GM19397 (cell line): Measurements from ENCODE around the gene PPP6R1.

Experiments used
- ATAC-seq: cut with Tn5 transposase; IDR thresholded peaks from one replicate; pipeline ENCODE4 v1.9.1; 2021; ENCODE audit warnings: mild to moderate bottlenecking, moderate library complexity; ENCODE audit not compliant: unreplicated experiment

PPP6R1 gene

DNA sequence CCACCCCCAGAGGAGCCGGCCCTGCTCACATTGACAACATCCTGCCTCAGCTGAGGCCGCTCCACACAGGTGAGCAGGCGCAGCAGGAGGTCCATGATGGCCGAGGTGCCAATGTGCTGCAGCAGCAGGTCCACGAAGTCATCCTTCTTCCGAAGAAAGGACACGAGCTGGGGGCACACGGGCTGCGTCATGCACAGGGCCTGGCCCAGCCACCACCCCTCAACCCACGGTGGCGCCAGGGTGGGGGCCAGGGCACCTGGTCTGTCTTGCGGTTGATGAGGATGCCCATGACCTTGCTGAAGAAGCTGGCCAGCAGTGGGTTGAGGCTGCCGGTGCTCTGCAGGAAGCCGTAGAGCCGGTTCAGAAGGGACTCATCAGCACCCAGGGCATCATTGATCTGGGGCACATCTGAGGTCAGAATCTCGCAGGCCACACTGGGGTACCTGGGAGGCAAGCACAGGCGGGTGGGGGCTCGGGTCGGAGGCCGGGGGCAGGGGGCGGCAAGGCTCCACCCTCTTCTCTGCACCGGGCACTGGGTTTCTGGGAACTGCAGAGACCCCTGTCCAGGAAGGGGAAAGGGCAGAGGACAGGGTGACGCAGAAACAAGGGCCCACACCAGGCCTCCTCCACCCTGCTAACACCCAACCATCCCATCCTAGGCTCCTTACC, 13.4 kb downstream of the PPP6R1 start:
- no peak for ATAC-seq

DNA sequence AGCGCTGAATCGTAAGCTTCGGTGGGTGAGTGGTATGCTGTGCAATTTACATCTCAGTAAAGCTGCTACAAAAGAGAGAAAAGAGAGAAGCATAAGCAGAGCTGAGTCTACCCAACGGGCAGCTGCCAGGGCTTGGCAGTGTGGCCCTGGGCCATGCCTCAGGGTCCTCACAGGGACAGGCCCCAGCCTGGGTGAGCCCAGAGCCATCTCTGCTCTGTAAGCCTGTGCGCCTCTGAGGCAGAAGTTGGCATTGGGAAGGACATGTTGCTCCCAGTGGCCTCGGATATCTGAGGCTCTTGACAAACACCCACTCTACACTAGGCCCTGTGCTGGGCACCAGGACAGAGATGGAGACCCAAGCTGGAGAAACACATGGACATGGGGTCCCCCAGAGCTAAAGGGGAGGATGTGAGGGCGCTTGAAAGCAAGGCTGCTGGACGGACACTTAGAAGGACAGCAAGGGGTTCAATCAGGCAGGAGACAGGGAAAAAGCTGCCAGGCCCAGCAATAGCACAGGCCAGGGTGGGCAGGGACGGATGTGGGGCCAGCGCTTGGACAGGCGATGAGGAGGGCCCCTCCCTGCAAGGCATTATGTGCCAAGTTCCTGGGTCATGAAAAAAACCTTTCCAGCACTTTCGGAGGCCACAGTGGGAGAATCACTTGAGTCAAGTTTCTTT, 14.7 kb downstream of the PPP6R1 start:
- no peak for ATAC-seq

DNA sequence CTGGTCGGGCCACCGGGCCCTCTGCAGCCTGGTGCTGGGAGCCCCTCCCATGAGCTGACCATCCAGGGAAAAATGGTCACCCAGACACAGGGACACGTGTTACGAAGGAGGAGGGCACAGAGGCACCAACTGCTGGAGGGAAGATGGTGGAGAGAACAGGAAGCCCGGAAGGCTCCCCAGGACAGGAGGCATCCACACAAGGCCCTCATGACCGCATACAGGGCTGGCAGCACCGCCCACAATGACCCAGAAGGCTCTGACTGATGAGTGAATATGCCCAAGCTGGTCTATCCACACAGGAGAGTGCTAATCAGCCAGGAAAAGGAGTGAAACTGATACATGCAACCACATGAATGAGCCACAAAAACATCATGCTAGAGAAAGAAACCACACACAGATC, 16.3 kb downstream of the PPP6R1 start:
- ATAC-seq = no peak

DNA sequence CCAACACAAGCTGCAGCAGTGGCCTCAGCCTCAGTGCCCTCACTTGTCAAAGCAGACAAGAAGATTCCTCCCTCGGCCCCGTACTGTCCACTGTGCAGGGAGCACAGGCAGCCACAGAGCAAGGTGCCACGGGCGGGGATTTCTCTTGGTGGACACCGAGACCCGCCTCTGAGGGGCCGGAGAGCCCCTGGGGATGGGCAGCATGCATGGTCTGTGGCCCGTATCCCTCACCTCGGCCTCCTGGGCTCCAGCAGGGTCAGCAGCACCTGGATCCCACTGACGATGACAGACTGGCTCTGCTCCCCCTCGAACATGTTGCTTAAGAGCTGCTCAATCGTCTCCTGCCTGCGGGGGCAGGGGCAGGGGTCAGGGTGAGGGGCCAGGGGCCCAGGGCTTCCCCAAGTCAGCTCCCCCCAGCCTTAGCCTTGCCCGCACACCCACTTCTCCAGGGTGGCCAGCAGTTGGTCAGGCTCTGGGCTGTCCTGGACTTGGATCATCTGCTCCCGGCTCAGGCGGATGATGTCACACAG, 16.8 kb downstream of the PPP6R1 start:
- no peak for ATAC-seq

DNA sequence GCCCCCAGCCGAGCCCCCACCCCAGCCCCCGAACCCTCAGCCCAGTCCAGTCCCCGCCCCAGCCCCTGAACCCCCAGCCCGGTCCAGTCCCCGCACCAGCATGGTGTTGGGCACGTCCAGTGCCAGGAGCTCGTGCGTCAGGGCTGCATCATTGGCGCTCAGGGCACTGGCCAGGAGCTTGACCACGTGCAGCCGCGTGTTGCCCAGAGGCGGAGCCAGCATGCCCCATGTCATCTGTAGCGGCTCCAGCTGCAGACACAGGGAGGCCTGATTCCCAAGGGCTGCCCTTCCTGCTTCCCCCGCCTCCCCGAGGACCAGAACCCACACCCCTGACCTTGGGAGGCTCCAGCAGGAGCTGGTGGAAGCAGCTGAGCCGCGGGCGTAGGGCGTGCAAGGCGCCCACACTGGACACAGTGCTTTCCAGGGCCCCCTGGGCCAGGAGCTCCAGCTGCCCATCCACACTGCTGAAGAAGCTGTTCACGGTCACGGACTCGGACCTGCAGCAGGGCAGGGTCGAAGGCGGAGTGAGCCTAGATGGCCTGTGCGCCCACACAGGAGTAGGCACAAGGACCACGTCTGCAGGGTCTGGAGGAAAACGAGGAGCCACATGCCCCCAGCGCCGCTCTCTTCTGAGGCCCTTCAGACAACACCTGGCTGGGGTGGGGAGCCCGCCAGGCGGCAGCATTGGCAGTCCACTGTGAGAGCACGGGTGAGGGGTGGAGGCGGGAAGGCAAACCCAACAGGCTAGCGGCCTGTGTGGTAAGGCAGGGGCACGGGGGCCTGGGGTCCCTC, 17.5 kb downstream of the PPP6R1 start:
- ATAC-seq = no peak

DNA sequence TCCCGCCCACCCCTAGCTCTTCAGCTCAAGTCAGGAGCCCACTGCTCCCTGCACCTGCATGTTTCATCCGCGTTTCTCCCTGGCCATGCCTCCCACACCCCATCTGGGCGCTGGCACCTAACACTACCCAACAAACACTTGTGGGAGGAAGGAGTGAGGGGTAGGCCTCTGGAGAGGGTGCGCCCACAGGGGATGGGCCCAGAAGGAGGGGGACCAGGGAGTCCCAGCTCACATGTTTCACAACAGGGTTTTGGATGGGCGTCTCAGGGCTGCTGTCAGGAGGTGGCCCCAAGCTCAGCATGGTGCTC, 18.1 kb downstream of the PPP6R1 start:
- ATAC-seq = no peak

DNA sequence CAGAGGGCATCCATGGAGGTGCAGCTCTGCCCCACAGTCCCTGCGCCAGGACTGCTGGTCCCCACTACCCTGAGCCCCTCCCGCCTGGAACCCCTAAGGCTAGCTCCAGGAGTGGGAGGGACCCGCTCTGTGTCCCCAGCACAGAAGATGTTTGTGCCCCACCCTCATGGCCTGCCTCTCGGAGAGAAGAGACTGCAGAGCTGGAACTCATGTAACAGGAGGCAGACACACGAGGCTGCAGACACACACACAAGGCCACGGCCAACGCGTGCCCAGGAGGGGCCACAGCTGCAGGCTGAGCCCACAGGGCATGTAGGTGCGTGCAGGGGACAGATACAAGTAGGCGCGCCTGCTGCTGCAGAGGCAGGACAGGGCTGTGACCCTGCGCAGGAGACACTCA, 19.8 kb downstream of the PPP6R1 start:
- ATAC-seq = no peak

DNA sequence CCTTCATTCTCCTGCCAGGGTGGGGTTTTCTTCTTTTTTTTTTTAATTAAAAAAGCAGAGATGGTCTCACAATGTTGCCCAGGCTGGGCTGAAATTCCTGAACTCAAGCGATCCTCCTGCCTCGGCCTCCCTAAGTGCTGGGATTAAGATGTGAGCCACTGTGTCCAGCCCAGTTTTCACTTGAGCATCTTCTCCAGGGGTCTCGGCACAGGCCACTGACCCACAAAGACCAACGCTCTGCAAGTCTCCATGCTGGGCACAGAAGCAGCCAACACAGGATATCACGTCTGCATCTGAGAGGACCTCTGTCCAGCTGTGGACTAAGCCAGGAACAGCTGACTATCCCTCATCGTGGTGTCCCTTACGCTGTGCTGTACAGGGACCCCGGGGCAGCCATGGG, 20.8 kb downstream of the PPP6R1 start:
- ATAC-seq = no peak

DNA sequence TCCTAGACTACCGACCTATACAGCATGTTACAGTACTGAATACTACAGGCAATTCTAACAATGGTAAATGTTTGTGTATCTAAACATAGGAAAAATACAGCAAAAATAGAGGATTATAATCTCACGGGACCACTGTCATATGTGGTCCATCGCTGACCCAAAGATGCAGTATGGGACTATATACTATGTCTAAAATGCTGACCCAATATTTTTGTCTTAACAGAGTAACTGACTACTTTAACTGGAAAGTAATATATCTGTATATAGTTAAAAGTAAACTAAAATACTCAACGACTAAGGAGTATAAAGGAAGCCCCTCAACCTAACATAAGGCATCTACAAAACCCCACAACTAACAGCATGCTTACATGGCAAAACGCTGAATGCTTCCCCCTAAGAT, 25.8 kb downstream of the PPP6R1 start:
- no peak for ATAC-seq

DNA sequence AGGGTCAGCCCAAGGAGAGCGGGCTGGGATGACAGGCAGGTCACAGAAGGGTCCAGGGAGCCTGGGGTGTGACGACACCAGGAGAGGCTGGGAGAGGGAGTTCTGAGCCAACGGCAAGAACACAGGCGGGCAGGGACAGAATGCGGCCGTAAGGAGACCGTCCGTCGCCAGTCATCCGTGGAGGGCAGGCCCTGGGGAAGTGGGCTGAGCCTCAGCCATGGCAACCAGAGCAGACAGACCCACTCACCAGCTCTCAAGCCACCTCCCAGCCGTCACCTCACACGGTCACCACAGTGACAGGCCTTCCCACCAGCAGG, 26.6 kb downstream of the PPP6R1 start:
- ATAC-seq = no peak

DNA sequence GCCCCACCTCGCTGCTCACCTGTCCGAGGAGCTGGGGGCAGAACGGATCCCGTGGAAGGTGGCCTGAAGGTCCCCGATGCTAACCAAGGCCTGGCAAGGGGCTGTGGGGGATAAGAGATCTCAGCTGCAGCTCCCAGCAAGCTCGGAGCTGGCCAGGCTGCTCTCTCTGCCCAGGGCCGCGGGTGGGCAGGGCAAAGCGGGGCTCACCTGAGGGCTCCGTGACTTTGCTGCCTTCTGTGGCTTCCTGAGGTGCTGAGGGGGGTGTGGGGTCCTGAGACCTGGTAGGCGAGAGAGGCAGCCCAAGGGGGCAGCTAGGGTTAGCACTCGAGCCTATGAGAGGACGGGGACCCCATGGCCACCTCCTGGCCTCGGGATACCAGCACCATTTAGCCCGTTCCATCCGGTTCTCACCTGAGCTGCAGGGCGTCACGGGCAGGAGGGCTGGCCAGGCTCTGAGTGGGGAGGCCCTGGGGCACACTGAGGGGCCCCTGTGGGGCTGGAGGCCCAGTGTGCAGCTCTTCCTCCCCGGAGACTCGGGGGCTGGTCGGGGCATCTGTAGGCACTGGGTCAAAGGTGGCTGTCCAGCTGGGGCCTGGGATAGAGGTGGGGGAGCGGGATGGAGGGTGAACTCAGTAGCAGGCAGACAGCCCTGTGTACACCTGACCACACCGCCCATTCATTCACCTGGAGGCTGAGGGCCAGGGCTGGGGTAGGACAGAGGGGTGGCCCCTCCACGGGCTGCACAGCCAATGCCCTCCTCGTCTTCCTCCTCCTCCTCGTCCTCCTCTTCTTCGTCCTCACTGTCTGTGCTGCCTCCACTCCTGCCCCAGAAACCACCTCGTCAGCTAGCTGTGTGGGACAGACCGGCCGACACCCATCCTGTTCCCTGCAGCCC, 27.2 kb downstream of the PPP6R1 start:
- no peak for ATAC-seq

DNA sequence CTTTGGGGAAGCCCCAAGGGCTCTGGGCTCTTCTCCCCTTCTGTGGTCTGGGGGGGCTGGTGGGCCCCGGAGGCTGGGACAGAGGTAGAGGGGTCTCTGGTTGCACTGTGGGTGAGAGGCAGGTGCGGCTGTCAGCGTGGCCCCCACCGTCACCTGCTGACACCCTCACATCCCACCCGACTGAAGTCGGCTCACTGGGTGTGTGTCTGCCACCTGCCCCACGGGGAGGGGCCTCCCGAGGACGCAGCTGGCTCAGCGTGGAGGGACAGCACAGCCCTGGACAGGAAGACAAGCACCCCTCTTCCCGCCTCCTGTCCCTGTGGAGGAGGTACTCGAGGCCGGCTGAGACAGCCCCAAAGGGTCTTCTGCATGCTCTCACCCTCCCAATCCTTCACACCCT, 28.0 kb downstream of the PPP6R1 start:
- no peak for ATAC-seq

DNA sequence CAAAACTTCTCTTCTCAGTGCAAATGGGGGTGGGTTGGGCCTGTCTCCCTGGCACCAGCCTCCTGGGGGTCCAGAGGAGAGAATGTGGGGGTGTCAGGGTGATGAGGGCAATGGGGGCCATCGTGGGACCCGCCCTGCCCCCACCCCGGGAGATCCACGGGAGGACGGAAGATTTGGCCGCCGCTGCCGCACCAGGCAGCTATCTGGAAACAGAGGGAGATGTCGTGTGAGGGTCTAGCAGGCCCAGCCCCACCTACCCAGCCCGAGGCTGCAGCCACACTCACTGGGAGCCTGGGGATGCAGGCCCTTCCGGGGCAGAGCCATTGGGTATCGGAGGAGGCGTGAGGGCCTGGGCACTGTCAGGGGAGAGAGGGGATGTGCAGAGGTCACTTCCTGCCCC, 28.5 kb downstream of the PPP6R1 start:
- ATAC-seq = no peak

DNA sequence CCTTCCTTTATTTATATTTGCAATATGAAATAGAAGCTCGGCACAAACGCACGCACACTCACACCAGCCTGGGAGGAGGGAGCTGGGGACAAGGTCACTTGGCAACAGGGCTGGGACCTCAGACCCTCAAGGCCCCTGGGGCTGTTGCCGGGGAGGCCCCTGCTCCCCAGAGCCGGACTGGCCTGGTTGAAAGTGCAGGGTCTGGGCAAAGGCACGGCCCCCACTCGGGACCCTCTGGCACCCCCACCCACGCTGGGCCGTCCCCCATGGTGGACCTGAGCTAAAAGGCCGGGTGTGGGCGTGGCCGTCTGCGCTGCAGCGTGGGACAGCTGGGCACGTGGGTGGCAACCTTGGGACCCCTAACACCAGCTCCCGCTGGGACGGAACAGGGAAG, 29.0 kb downstream of the PPP6R1 start:
- ATAC-seq = no peak

DNA sequence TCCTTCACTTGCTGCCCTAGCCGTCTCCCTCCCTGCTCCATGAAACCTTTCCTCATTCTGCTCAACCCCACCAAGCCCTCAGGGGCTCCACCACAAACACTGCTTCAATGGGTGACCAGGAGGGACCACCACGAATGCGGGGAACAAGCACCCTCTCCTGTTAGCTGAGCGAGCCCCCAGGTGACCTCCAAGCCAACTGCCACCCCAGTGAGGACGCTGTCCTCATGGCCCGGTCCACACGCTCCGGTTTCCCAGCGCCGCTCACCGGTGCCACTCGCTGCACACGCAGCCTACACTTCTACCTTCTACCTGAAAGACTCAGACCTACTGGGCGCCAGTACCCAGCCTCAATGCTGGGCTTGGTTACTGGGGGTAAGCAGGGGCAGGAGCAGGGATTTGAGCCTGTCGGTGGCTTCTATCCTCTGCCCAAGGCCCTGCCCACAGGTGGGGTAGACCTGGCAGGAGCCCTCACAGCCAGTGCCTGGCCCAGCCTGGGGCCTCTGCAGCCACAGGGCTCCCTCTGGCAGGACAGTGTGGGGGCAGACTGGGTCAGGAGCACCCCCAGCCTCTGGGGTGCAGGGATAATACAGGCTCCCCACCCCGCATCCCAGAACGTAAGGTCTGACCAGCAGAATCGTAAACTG, 29.6 kb downstream of the PPP6R1 start:
- no peak for ATAC-seq

DNA sequence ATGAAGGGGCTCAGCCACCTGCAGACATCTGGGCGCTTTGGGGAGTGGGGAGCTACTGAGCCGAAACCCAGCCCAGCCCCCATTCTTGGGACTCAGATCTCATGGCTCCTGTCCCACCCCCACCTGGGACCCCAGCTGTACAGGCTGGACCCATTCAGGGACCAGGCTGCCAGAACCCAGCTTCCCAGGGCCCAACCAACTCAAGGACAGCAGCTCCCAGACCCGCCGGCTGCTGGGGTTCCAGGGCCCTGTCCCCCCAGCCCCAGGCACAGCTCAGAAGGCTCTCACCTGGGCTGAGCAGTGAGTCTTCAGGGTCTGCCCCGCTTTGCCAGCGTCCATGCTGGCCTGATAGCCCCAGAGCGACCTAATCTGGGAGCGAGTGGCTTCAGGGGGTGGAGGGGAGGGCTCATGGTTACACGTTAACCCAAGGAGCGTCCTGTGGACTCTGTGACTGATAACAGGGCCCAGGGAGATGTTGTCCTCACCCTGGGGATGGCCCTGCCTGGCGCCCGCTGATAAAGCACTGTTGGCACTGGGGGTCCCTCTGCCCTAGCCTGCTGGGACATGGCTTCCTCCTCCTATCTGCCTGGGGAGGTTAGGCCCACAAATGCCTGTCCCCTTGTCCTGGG, 30.3 kb downstream of the PPP6R1 start, which contains the start of gene TMEM86B:
TMEM86B (minus strand) TSS at position 361 of the 629 bp plus-strand sequence; CDS start at position 339, 22 bp downstream.
- no peak for ATAC-seq

DNA sequence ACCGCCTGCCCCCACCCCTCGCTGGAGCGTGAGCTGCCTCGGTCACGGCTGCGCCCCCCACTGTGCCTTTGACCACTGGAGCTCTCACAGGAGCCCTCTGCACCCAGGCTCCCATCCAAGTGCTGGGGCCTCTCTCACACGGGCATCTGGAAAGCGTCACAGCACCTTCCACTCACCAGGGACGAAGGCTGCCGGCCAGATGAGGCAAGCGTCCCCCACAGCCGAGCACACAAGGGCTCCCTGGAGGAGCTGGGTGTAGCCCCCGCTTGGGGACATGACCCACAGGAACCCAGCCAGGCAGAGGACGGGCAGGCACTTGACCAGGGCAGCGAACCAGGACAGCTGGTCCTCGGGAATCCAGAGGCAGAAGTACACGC, 30.8 kb downstream of the PPP6R1 start:
- no peak for ATAC-seq

DNA sequence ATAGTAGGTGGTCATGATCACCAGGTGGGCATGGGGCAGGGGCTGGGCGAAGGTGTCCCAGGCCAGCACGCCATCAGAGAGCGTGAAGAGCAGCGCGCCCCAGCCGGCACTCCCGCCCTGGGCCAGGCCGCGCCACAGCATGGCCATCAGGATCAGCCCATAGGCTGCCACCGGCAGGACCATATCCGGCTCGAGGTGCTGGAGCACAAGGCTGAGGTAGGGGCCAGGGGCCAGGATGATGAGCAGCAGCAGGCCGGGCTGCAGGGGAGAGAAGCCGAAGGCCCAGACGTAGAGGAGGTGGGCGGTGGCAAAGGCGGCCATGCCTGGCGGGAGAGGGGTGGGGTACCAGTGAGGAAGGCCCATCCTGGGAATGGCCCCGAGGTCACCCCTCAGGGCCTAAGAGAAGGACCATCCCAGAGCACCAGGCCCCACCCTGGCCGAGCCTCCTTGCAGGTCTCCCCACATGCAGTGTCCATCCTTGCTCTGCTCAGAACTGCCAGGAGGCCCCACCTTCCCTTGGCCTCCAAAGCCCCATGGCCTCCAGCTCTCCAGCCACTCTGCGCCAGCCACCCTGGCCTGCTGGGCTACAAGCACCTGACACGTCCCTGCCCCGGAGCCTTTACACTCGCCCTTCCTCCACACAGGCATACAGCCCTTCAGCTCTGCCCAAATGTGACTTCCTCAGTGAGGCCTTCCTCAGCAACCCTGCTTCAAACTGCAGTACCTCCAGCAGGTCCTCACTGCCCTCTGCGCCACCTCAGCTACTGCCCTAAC, 31.4 kb downstream of the PPP6R1 start:
- ATAC-seq = no peak

DNA sequence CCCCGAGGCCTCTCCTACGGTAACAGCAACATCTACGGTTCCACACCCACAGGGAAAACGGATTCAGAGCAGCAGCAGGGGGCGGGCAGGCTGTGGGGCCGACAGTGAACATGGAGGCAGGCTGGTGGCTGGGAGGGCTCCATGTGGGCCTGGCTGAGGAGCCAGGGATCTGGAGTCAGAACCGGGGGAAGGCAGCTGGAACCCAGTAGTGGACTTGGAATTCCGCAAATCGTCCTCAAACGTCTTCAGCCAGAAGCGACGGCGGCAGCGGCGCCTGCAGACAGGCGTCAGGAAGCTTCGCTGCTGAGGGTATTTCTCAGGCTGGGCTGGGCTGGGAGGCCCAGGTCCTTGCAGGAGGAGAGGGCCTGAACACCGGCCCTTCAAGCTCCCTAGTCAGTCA, 32.0 kb downstream of the PPP6R1 start:
- ATAC-seq = no peak
